GM21360 (cell line): Measurements from ENCODE around the gene SLC12A9.

Source experiments
- ATAC-seq: cut with Tn5 transposase; IDR thresholded peaks from one replicate; pipeline ENCODE4 v1.9.1; 2021; ENCODE audit warnings: mild to moderate bottlenecking, moderate library complexity; ENCODE audit not compliant: unreplicated experiment

The SLC12A9 gene

GRCh38 chr7:100860702-100861615, 8.4 kb downstream of the SLC12A9 start:
- ATAC-seq, result no peak

GRCh38 chr7:100861616-100861985, 9.1 kb downstream of the SLC12A9 start:
- ATAC-seq, result no peak

GRCh38 chr7:100863406-100863950, 11.0 kb downstream of the SLC12A9 start:
- no peak for ATAC-seq

GRCh38 chr7:100864263-100864845, 11.8 kb downstream of the SLC12A9 start:
- ATAC-seq, result no peak

GRCh38 chr7:100865372-100865911, 12.9 kb downstream of the SLC12A9 start:
- ATAC-seq, result no peak

- no peak for ATAC-seq
Observed at GRCh38 chr7:100865938-100866728, 13.6 kb downstream of the SLC12A9 start.

GRCh38 chr7:100866729-100867039, 14.2 kb downstream of the SLC12A9 start:
- no peak for ATAC-seq

- no peak for ATAC-seq
Observed at GRCh38 chr7:100867040-100867775, 14.7 kb downstream of the SLC12A9 start, which contains the start of gene TRIP6. TSS of gene TRIP6 (plus strand) at chr7:100867387. CDS start at chr7:100867498, 111 bp downstream.

GRCh38 chr7:100867776-100868485, 15.4 kb downstream of the SLC12A9 start:
- no peak for ATAC-seq

- no peak for ATAC-seq
Observed at GRCh38 chr7:100873599-100874299, 21.2 kb downstream of the SLC12A9 start.

- no peak for ATAC-seq
Observed at GRCh38 chr7:100874300-100874576, 21.7 kb downstream of the SLC12A9 start.

GRCh38 chr7:100874577-100875355, 22.3 kb downstream of the SLC12A9 start, which contains the start of gene SRRT:
TSS of gene SRRT (plus strand) at chr7:100875103. CDS start at chr7:100875591, 488 bp downstream.
- peak; percentile 90 for ATAC-seq

GRCh38 chr7:100875356-100875751, 22.8 kb downstream of the SLC12A9 start:
- peak; percentile 24 for ATAC-seq

GRCh38 chr7:100878013-100878412, 25.5 kb downstream of the SLC12A9 start:
- no peak for ATAC-seq

- no peak for ATAC-seq
Observed at GRCh38 chr7:100878685-100879084, 26.2 kb downstream of the SLC12A9 start.

- ATAC-seq, result no peak
Observed at GRCh38 chr7:100879685-100880261, 27.3 kb downstream of the SLC12A9 start.

- ATAC-seq, result no peak
Observed at GRCh38 chr7:100880645-100881044, 28.1 kb downstream of the SLC12A9 start.

- no peak for ATAC-seq
Observed at GRCh38 chr7:100881136-100881535, 28.6 kb downstream of the SLC12A9 start.
